ENCODE measurements around the gene CIBAR2. TPM values are rescaled to one million over a fixed set of nuclear protein-coding genes. Genes with fewer than 3 reads are reported as not detected.

The CIBAR2 gene
- total and polyA plus RNA-seq, 10 of the 15 experiments (the other 5 are each of a cell fraction or from before 2014, with no cell fraction given), result 0.05 to 0.16 (median 0.07) TPM; not detected in 7

DNA sequence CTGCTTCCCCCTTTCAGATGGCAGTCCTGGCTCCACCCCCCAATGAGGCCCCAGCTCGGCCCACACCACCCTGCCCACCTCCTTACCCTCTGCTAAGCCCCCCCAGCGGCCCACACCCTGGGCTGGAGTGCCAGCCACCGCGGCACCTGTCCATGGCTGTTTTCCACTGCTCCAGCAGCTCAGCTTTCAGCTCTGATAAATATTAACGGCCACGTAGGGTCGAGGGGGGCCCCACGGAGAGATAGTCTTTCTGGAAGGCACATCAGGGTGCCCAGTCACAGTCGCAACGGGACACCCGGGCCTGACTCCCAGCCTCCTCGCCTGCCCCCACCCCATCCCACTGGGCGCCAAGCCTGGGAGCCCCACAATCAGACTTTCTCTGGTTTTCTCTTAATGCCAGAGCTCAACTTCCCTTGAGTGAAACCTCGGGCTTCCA, 46.5 kb upstream of the CIBAR2 start:
- no peaks in the 10 kb centered on the region for H3K9me3 ChIP-seq (replicated peaks; ENCODE audit: control insufficient read depth, insufficient read depth, low read length)
- WGBS (ENCODE audit: insufficient coverage, insufficient replicate concordance, low lambda C conversion rate, missing lambda C conversion rate), result 20% methylated on average over 9 of the region's 14 CpGs
- no TSS peak for BruUV-seq (replicated peaks)
- H3K4me3 ChIP-seq, result no peak overlapping the region
- no peak for TF ChIP-seq ZNF207 (IDR thresholded peaks at IDR 0.05; ENCODE audit: borderline replicate concordance)
- TF ChIP-seq, protein P1, sequence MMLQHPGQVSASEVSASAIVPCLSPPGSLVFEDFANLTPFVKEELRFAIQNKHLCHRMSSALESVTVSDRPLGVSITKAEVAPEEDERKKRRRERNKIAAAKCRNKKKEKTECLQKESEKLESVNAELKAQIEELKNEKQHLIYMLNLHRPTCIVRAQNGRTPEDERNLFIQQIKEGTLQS (IDR thresholded peaks at IDR 0.05; ENCODE audit: borderline replicate concordance, extremely low read depth, low read depth, low read length), result no peak
- TF ChIP-seq SREBF1 (IDR thresholded peaks at IDR 0.05; ENCODE audit: low read length), result no peak
- no peak for TF ChIP-seq FOXM1 (IDR thresholded peaks at IDR 0.05; ENCODE audit: low read depth, low read length)
- TF ChIP-seq TAF1 (IDR thresholded peaks at IDR 0.05; ENCODE audit: borderline replicate concordance, low read depth, low read length), result no peak
- TF ChIP-seq, protein P2, sequence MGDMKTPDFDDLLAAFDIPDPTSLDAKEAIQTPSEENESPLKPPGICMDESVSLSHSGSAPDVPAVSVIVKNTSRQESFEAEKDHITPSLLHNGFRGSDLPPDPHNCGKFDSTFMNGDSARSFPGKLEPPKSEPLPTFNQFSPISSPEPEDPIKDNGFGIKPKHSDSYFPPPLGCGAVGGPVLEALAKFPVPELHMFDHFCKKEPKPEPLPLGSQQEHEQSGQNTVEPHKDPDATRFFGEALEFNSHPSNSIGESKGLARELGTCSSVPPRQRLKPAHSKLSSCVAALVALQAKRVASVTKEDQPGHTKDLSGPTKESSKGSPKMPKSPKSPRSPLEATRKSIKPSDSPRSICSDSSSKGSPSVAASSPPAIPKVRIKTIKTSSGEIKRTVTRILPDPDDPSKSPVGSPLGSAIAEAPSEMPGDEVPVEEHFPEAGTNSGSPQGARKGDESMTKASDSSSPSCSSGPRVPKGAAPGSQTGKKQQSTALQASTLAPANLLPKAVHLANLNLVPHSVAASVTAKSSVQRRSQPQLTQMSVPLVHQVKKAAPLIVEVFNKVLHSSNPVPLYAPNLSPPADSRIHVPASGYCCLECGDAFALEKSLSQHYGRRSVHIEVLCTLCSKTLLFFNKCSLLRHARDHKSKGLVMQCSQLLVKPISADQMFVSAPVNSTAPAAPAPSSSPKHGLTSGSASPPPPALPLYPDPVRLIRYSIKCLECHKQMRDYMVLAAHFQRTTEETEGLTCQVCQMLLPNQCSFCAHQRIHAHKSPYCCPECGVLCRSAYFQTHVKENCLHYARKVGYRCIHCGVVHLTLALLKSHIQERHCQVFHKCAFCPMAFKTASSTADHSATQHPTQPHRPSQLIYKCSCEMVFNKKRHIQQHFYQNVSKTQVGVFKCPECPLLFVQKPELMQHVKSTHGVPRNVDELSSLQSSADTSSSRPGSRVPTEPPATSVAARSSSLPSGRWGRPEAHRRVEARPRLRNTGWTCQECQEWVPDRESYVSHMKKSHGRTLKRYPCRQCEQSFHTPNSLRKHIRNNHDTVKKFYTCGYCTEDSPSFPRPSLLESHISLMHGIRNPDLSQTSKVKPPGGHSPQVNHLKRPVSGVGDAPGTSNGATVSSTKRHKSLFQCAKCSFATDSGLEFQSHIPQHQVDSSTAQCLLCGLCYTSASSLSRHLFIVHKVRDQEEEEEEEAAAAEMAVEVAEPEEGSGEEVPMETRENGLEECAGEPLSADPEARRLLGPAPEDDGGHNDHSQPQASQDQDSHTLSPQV (IDR thresholded peaks at IDR 0.05), result no peak
- no peak for TF ChIP-seq SMARCA5 (IDR thresholded peaks at IDR 0.05)
- no peak for TF ChIP-seq JUND (IDR thresholded peaks at IDR 0.05; ENCODE audit: low read depth, low read length)
- TF ChIP-seq CHD4 (IDR thresholded peaks at IDR 0.05), result no peak
- TF ChIP-seq ZZZ3 (IDR thresholded peaks at IDR 0.05; ENCODE audit: control insufficient read depth, insufficient read length, low read depth), result no peak
- TF ChIP-seq CREM (IDR thresholded peaks at IDR 0.05; ENCODE audit: low read depth), result no peak
- no peak for TF ChIP-seq NR2C2 (IDR thresholded peaks at IDR 0.05; ENCODE audit: borderline replicate concordance, control insufficient read depth, insufficient read length, low read depth)
- FAIRE-seq (no peak), ATAC-seq (no peak), DNase-seq (ENCODE audit: low read depth, low spot score) (no peak)
- POLR2A ChIA-PET, result interaction anchor here (0.7 kb wide), 1 partner anchor 66 kb away, joined by 6 read pairs; no protein-coding TSS in a partner anchor
- in situ Hi-C loops (cut with MboI) (no loop called here), intact Hi-C loops (cut with micrococcal nuclease; ENCODE audit: unreplicated experiment) (no loop called here)
- peaks cover 2% of the 10 kb centered on the region for H3K4me1 ChIP-seq (ENCODE audit: control insufficient read depth, insufficient read depth, low read length)
- no peak overlapping the region for H3K9ac ChIP-seq (ENCODE audit: control insufficient read depth, insufficient read depth, low read length)
- CTCF ChIA-PET, result interaction anchor here (1.1 to 2.5 kb wide), 4 partner anchors 17 to 95 kb away, joined by 4 to 7 read pairs (median 4); no protein-coding TSS in a partner anchor
- H3K27me3 ChIP-seq (replicated peaks in 1 of 2; ENCODE audit: control insufficient read depth in 2 of 2, insufficient read depth in 2 of 2, low read length in 1 of 2), result no peaks in the 10 kb centered on the region; a peak in 1 of 4 replicates
- no peaks in the 10 kb centered on the region for H3K79me2 ChIP-seq (ENCODE audit: control insufficient read depth, insufficient read depth, low read length)
- no peak overlapping the region for H3K27ac ChIP-seq (ENCODE audit: control insufficient read depth, insufficient read depth)
- no peak overlapping the region for H3K4me2 ChIP-seq (ENCODE audit: control insufficient read depth, insufficient read depth)
- H2AFZ ChIP-seq (ENCODE audit: control insufficient read depth, low read depth, low read length), result no peak overlapping the region
- H3K36me3 ChIP-seq (ENCODE audit: control insufficient read depth in 2 of 2, insufficient read depth in 2 of 2, low read length in 1 of 2), result no peaks in the 10 kb centered on the region
- H4K20me1 ChIP-seq (ENCODE audit: control insufficient read depth, insufficient read depth), result no peaks in the 10 kb centered on the region
- RAD21 ChIA-PET (ENCODE audit: unreplicated experiment), result interaction anchor here (0.9 to 2.4 kb wide), 3 partner anchors 44 to 68 kb away, joined by 3 to 7 read pairs (median 3); no protein-coding TSS in a partner anchor
- SMC1A ChIA-PET (ENCODE audit: uncharacterized antibody, unreplicated experiment), result interaction anchor here (1.2 to 1.3 kb wide), 2 partner anchors 44 to 68 kb away, joined by 3 to 5 read pairs; no protein-coding TSS in a partner anchor
